Astrocyte (in vitro differentiated cells and primary cell): ENCODE measurements around the gene DNAJC18. TPM values are rescaled to one million over a fixed set of nuclear protein-coding genes. Genes with fewer than 3 reads are reported as not detected.
A peak's percentile ranks its signal among the peaks of the same experiment; 100 is the strongest.

Source experiments
- DNase-seq: peaks from one replicate; pipeline ENCODE4 v3.0.0-alpha.2; 2010; ENCODE audit warnings: low read depth
- FAIRE-seq: peaks from 2 replicates; lab custom pipeline; 2011; peaks lifted over from hg19 to GRCh38; lab: Jason Lieb, UNC
- H2AFZ ChIP-seq: 2 replicates; pipeline ENCODE4 v1.6.0; 2012; ENCODE audit warnings: low read depth, low read length, inconsistent platforms
- H3K27ac ChIP-seq: 2 replicates; pipeline ENCODE4 v1.5.1; 2011; ENCODE audit warnings: low read depth, low read length, inconsistent platforms
- H3K27me3 ChIP-seq: 2 replicates; pipeline ENCODE4 v1.6.0; 2011; ENCODE audit warnings: low read length, inconsistent platforms; ENCODE audit not compliant: insufficient read depth
- H3K36me3 ChIP-seq: 2 replicates; pipeline ENCODE4 v1.5.1; 2011; ENCODE audit warnings: low read length, inconsistent platforms; ENCODE audit not compliant: insufficient read depth
- H3K4me1 ChIP-seq: 2 replicates; pipeline ENCODE4 v1.5.1; 2011; ENCODE audit warnings: low read length, inconsistent platforms; ENCODE audit not compliant: insufficient read depth
- H3K4me2 ChIP-seq: 2 replicates; pipeline ENCODE4 v1.6.0; 2012; ENCODE audit warnings: low read length, inconsistent platforms
- H3K4me3 ChIP-seq: 2 replicates; pipeline ENCODE4 v1.5.1; 2011; ENCODE audit warnings: low read depth, mild to moderate bottlenecking, low read length, inconsistent platforms; ENCODE audit not compliant: insufficient read depth
- H3K79me2 ChIP-seq: 2 replicates; pipeline ENCODE4 v1.6.0; 2012; ENCODE audit warnings: mild to moderate bottlenecking, low read length, inconsistent platforms; ENCODE audit not compliant: insufficient read depth
- H3K9ac ChIP-seq: 2 replicates; pipeline ENCODE4 v1.6.0; 2012; ENCODE audit warnings: mild to moderate bottlenecking, low read length, inconsistent platforms
- H3K9me3 ChIP-seq: 2 replicates; pipeline ENCODE4 v1.5.1; 2012; ENCODE audit warnings: low read depth, mild to moderate bottlenecking, low read length, inconsistent platforms; ENCODE audit not compliant: insufficient read depth
- H4K20me1 ChIP-seq: 2 replicates; pipeline ENCODE4 v1.6.0; 2012; ENCODE audit warnings: low read length, inconsistent platforms; ENCODE audit not compliant: insufficient read depth
- H3K27ac Mint-ChIP-seq: one replicate; pipeline ENCODE4 v1.8.0; 2021; ENCODE audit warnings: mild to moderate bottlenecking, mixed read lengths; ENCODE audit not compliant: unreplicated experiment
- H3K27me3 Mint-ChIP-seq: one replicate; pipeline ENCODE4 v1.8.0; 2021; ENCODE audit warnings: low read depth, mixed read lengths; ENCODE audit not compliant: unreplicated experiment
- H3K36me3 Mint-ChIP-seq: one replicate; pipeline ENCODE4 v1.8.0; 2021; ENCODE audit warnings: low read depth, mixed read lengths; ENCODE audit not compliant: unreplicated experiment
- H3K4me1 Mint-ChIP-seq: one replicate; pipeline ENCODE4 v1.8.0; 2021; ENCODE audit warnings: low read depth, mixed read lengths; ENCODE audit not compliant: unreplicated experiment
- H3K4me3 Mint-ChIP-seq: one replicate; pipeline ENCODE4 v1.8.0; 2021; ENCODE audit warnings: mild to moderate bottlenecking, moderate library complexity, mixed read lengths; ENCODE audit not compliant: unreplicated experiment
- H3K9me3 Mint-ChIP-seq: one replicate; pipeline ENCODE4 v1.8.0; 2021; ENCODE audit warnings: mild to moderate bottlenecking, mixed read lengths; ENCODE audit not compliant: unreplicated experiment
- CTCF ChIP-seq: IDR thresholded peaks from 2 replicates; pipeline ENCODE4 v1.5.1; 2011; ENCODE audit warnings: low read depth, mild to moderate bottlenecking, inconsistent platforms, low read length, moderate library complexity; ENCODE audit not compliant: insufficient read depth
- EZH2 ChIP-seq: IDR thresholded peaks from 2 replicates; pipeline ENCODE4 v1.6.1; 2012; ENCODE audit warnings: mild to moderate bottlenecking, low read length, inconsistent platforms; ENCODE audit not compliant: insufficient read depth
- total RNA-seq: library from RNA; stranded (reverse); gene quantifications from 2 replicates; pipeline ENCODE4 v1.2.1, GENCODE V29; 2021

The DNAJC18 gene
- total RNA-seq, 1 donor from 2014 or later = 18.8 TPM

GRCh38 chr5:139371482-139372435 is 67.6 kb downstream of the DNAJC18 start:
- no peak for FAIRE-seq

GRCh38 chr5:139369181-139369580 is 70.1 kb downstream of the DNAJC18 start:
- no peak overlapping the region for H3K4me3 Mint-ChIP-seq
- Histone ChIP-seq H3K4me2 (no peak overlapping the region), H3K36me3 (peaks cover 21% of the 10 kb centered on the region), H3K79me2 (peaks cover 6% of the 10 kb centered on the region), H4K20me1 (peaks cover 21% of the 10 kb centered on the region), H3K27me3 (no peaks in the 10 kb centered on the region), H3K9ac (peak overlapping the region; percentile 17), H3K27ac (peak overlapping the region; percentile 32), H3K4me3 (no peak overlapping the region), H3K9me3 (no peaks in the 10 kb centered on the region), H3K4me1 (peaks cover 13% of the 10 kb centered on the region), H2AFZ (no peak overlapping the region)
- H3K9me3 Mint-ChIP-seq = no peaks in the 10 kb centered on the region
- FAIRE-seq (no peak), DNase-seq (peak; percentile 66)
- peaks cover 7% of the 10 kb centered on the region for H3K4me1 Mint-ChIP-seq
- TF ChIP-seq EZH2 (no peak), CTCF (no peak)
- H3K27me3 Mint-ChIP-seq = no peaks in the 10 kb centered on the region
- H3K27ac Mint-ChIP-seq = no peak overlapping the region
- H3K36me3 Mint-ChIP-seq = peaks cover 24% of the 10 kb centered on the region

More at GRCh38 chr5:139371482-139372435, 67.6 kb downstream of the DNAJC18 start:
- H3K27me3 ChIP-seq = no peaks in the 10 kb centered on the region
- H3K4me1 ChIP-seq = peaks cover 17% of the 10 kb centered on the region
- H4K20me1 ChIP-seq = peaks cover 29% of the 10 kb centered on the region
- H2AFZ ChIP-seq = no peak overlapping the region
- H3K9ac ChIP-seq = no peak overlapping the region
- Mint-ChIP-seq H3K4me3 (no peak overlapping the region), H3K36me3 (peaks cover 29% of the 10 kb centered on the region), H3K4me1 (peaks cover 7% of the 10 kb centered on the region), H3K9me3 (no peaks in the 10 kb centered on the region), H3K27ac (no peak overlapping the region), H3K27me3 (no peaks in the 10 kb centered on the region)
- H3K36me3 ChIP-seq = peaks cover 6% of the 10 kb centered on the region
- no peak overlapping the region for H3K4me2 ChIP-seq
- no peak overlapping the region for H3K4me3 ChIP-seq
- H3K27ac ChIP-seq = no peak overlapping the region
- H3K9me3 ChIP-seq = no peaks in the 10 kb centered on the region
- H3K79me2 ChIP-seq = no peaks in the 10 kb centered on the region
- TF ChIP-seq EZH2 (no peak), CTCF (no peak)
- DNase-seq = peak; percentile 66
